Lung (tissue), 12 donors: ENCODE results near the gene FOXP1. TPM values are rescaled to one million over a fixed set of nuclear protein-coding genes. Genes with fewer than 3 reads are reported as not detected.

Experiments
- ATAC-seq: fragments of 200-7000 bp; cut with Tn5 transposase; one replicate; pipeline ENCODE4 v1.9.1; 2020; ENCODE audit warnings: moderate number of reproducible peaks; ENCODE audit not compliant: insufficient read depth, low FRiP score
- DNase-seq, 3 donors: peaks; one replicate each; pipeline ENCODE4 v3.0.0-alpha.2; 2013 to 2017
- H3K27ac ChIP-seq, 2 donors: one replicate each; pipeline ENCODE4 v1.5.1; 2013; ENCODE audit warnings: mild to moderate bottlenecking in 2 of 2, moderate library complexity in 2 of 2, control low read depth in 1 of 2, inconsistent platforms in 1 of 2, low read depth in 1 of 2, low read length in 1 of 2
- H3K27me3 ChIP-seq, 3 donors: one replicate each; pipeline ENCODE4 v1.5.1; 2013; ENCODE audit warnings: low read length in 2 of 3; ENCODE audit not compliant: control insufficient read depth in 3 of 3, insufficient read depth in 3 of 3
- H3K36me3 ChIP-seq, 4 donors: one replicate each; pipeline ENCODE4 v1.5.1; 2013; ENCODE audit warnings: low read length in 4 of 4, mild to moderate bottlenecking in 1 of 4, moderate library complexity in 1 of 4; ENCODE audit not compliant: control insufficient read depth in 4 of 4, insufficient read depth in 4 of 4
- H3K4me1 ChIP-seq, 5 donors: one replicate each; pipeline ENCODE4 v1.5.1; 2013; ENCODE audit warnings: low read length in 5 of 5, mild to moderate bottlenecking in 2 of 5, moderate library complexity in 1 of 5; ENCODE audit not compliant: control insufficient read depth in 5 of 5, insufficient read depth in 5 of 5
- H3K4me3 ChIP-seq: one replicate; pipeline ENCODE4 v1.5.1; 2013; ENCODE audit warnings: mild to moderate bottlenecking, control low read depth, moderate library complexity
- H3K9ac ChIP-seq, 2 donors: one replicate each; pipeline ENCODE4 v1.5.1; 2013; ENCODE audit warnings: low read length in 2 of 2, control low read depth in 1 of 2; ENCODE audit not compliant: insufficient read depth in 1 of 2
- H3K9me3 ChIP-seq, 4 donors: one replicate each; pipeline ENCODE4 v1.5.1; 2013; ENCODE audit warnings: low read length in 3 of 4, mild to moderate bottlenecking in 1 of 4, moderate library complexity in 1 of 4; ENCODE audit not compliant: control insufficient read depth in 4 of 4, insufficient read depth in 3 of 4
- CTCF ChIP-seq: IDR thresholded peaks from 2 replicates; pipeline ENCODE4 v1.5.1; 2012; ENCODE audit warnings: mild to moderate bottlenecking; ENCODE audit errors: control extremely low read depth, extremely low read depth
- WGBS, 2 donors: extraction: QIAGEN DNeasy Blood & Tissue Kit; methylation state at CpG; one replicate each; pipeline ENCODE4 v1.1.7; 2013; 5-methylcytosine and 5-hydroxymethylcytosine counted together
- polyA plus RNA-seq, 2 donors: library from polyadenylated mRNA; stranded (reverse); fragments of 200-250 nt; gene quantifications; one replicate each; pipeline ENCODE4 v1.2.1, GENCODE V29; 2013
- total RNA-seq, 2 donors: library from RNA; depleted of rRNA in 1 of 2; stranded (reverse); fragments of >200 nt in 1 of 2; gene quantifications; one replicate each; pipeline ENCODE4 v1.2.1, GENCODE V29; 2014 to 2021
- donor health status: control.
- donor health status: control.
- donor health status: Bipolar disorder and iron deficiency.
- donor health status: healthy.
- donor health status: DM: yes; HTN: yes; CAD: no.

The FOXP1 gene
- total and polyA plus RNA-seq, 4 donors = 13.8 to 287 (median 73.9) TPM

GRCh38 chr3:71499227-71499876 lies 84.2 kb downstream of the FOXP1 start:
- DNase-seq (no peak), ATAC-seq (no peak)
- WGBS, 2 donors = 88 to 89% methylated on average over 6 of the region's 6 CpGs
- H3K27me3 ChIP-seq = no peaks in the 10 kb centered on the region
- no peak for TF ChIP-seq CTCF
- no peak overlapping the region for H3K27ac ChIP-seq
- H3K9ac ChIP-seq = no peak overlapping the region
- H3K4me1 ChIP-seq = peaks cover 0 to 16% (median 0%) of the 10 kb centered on the region in 5 donors
- H3K36me3 ChIP-seq = no peaks in the 10 kb centered on the region
- no peaks in the 10 kb centered on the region for H3K9me3 ChIP-seq
- H3K4me3 ChIP-seq = no peak overlapping the region

GRCh38 chr3:71498543-71498942 lies 85.0 kb downstream of the FOXP1 start:
- TF ChIP-seq CTCF = no peak
- 90 to 94% methylated on average over 3 of the region's 3 CpGs for WGBS, 2 donors
- no peaks in the 10 kb centered on the region for H3K27me3 ChIP-seq
- no peak for ATAC-seq
- no peak overlapping the region for H3K27ac ChIP-seq
- no peak overlapping the region for H3K9ac ChIP-seq
- peaks cover 0 to 16% (median 0%) of the 10 kb centered on the region in 5 donors for H3K4me1 ChIP-seq
- no peak overlapping the region for H3K4me3 ChIP-seq
- H3K36me3 ChIP-seq = no peaks in the 10 kb centered on the region
- no peaks in the 10 kb centered on the region for H3K9me3 ChIP-seq
- DNase-seq = no peak

GRCh38 chr3:71497971-71498444 lies 85.5 kb downstream of the FOXP1 start:
- H3K4me3 ChIP-seq = no peak overlapping the region
- TF ChIP-seq CTCF = no peak

More at GRCh38 chr3:71497971-71498444, 85.5 kb downstream of the FOXP1 start:
- H3K4me1 ChIP-seq = peaks cover 0 to 16% (median 0%) of the 10 kb centered on the region in 5 donors
- 90 to 91% methylated on average over 5 of the region's 5 CpGs for WGBS, 2 donors
- no peaks in the 10 kb centered on the region for H3K36me3 ChIP-seq
- no peak for ATAC-seq
- no peak for DNase-seq
- no peak overlapping the region for H3K9ac ChIP-seq
- H3K9me3 ChIP-seq = no peaks in the 10 kb centered on the region
- H3K27ac ChIP-seq = no peak overlapping the region
- H3K27me3 ChIP-seq = no peaks in the 10 kb centered on the region
